WTC11 (cell line): ENCODE results near the gene ZMYND8.
"Not testable (repeated sequence)": the region's sequence is repeated elsewhere in the genome, so short reads cannot be mapped to it uniquely, and the experiment has no call there.

ENCODE experiments used
- CBFB ChIP-seq: sonication (generic); formaldehyde crosslinking; IDR thresholded peaks from 2 replicates; pipeline ENCODE4 v1.8.1; 2022; ENCODE audit warnings: mild to moderate bottlenecking, low read depth, missing genetic modification reagents
- CREM ChIP-seq: sonication (generic); formaldehyde crosslinking; IDR thresholded peaks from 2 replicates; pipeline ENCODE4 v1.8.1; 2022; ENCODE audit warnings: mild to moderate bottlenecking, missing genetic modification reagents, moderate library complexity
- ETV6 ChIP-seq: sonication (generic); formaldehyde crosslinking; IDR thresholded peaks from 2 replicates; pipeline ENCODE4 v1.8.1; 2022; ENCODE audit warnings: mild to moderate bottlenecking, missing genetic modification reagents
- JUN ChIP-seq: sonication (generic); formaldehyde crosslinking; IDR thresholded peaks from 2 replicates; pipeline ENCODE4 v1.8.0; 2023; ENCODE audit warnings: mild to moderate bottlenecking, missing genetic modification reagents
- NR1H2 ChIP-seq: sonication (generic); formaldehyde crosslinking; IDR thresholded peaks from 2 replicates; pipeline ENCODE4 v1.9.0; 2021; ENCODE audit warnings: mild to moderate bottlenecking, moderate library complexity, missing genetic modification reagents
- ZNF121 ChIP-seq: sonication (generic); formaldehyde crosslinking; IDR thresholded peaks from 2 replicates; pipeline ENCODE4 v1.8.0; 2023; ENCODE audit warnings: missing genetic modification reagents
- TF ChIP-seq, protein P1 (sequence below): fragments of 200-600 bp; IDR thresholded peaks from 2 replicates; pipeline ENCODE4 v1.8.0; 2022; ENCODE audit warnings: antibody characterized with exemption
- TF ChIP-seq, protein P2 (sequence below): sonication (generic); formaldehyde crosslinking; IDR thresholded peaks from 2 replicates; pipeline ENCODE4 v1.8.1; 2022; ENCODE audit warnings: mild to moderate bottlenecking, moderate library complexity, missing genetic modification reagents
- TF ChIP-seq, protein P3 (sequence below): sonication (generic); formaldehyde crosslinking; IDR thresholded peaks from 2 replicates; pipeline ENCODE4 v1.8.1; 2023; ENCODE audit warnings: mild to moderate bottlenecking, missing genetic modification reagents
- TF ChIP-seq, protein P4 (sequence below): sonication (generic); formaldehyde crosslinking; IDR thresholded peaks from 2 replicates; pipeline ENCODE4 v1.8.1; 2022; ENCODE audit warnings: low read depth, missing genetic modification reagents, borderline replicate concordance

DNA sequence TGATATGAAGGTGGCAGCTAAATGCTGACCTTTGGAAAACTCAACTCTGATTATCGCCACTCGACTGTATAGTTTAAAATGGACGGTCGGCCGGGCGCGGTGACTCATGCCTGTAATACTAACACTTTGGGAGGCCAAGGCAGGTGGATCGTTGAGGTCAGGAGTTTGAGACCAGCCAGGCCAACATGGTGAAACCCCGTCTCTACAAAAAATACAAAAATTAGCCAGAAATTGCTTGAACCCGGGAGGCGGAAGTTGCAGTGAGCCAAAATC lies 151.7 kb downstream of the ZMYND8 start:
- TF ChIP-seq NR1H2 (CRISPR knock-in tag); CBFB; ZNF121 (CRISPR knock-in tag); CREM (CRISPR knock-in tag); ETV6 (CRISPR knock-in tag); JUN: not testable (repeated sequence)
- TF ChIP-seq, protein P1, sequence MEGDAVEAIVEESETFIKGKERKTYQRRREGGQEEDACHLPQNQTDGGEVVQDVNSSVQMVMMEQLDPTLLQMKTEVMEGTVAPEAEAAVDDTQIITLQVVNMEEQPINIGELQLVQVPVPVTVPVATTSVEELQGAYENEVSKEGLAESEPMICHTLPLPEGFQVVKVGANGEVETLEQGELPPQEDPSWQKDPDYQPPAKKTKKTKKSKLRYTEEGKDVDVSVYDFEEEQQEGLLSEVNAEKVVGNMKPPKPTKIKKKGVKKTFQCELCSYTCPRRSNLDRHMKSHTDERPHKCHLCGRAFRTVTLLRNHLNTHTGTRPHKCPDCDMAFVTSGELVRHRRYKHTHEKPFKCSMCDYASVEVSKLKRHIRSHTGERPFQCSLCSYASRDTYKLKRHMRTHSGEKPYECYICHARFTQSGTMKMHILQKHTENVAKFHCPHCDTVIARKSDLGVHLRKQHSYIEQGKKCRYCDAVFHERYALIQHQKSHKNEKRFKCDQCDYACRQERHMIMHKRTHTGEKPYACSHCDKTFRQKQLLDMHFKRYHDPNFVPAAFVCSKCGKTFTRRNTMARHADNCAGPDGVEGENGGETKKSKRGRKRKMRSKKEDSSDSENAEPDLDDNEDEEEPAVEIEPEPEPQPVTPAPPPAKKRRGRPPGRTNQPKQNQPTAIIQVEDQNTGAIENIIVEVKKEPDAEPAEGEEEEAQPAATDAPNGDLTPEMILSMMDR: not testable (repeated sequence)
- TF ChIP-seq, protein P2, sequence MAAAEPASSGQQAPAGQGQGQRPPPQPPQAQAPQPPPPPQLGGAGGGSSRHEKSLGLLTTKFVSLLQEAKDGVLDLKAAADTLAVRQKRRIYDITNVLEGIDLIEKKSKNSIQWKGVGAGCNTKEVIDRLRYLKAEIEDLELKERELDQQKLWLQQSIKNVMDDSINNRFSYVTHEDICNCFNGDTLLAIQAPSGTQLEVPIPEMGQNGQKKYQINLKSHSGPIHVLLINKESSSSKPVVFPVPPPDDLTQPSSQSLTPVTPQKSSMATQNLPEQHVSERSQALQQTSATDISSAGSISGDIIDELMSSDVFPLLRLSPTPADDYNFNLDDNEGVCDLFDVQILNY (CRISPR knock-in tag): not testable (repeated sequence)
- TF ChIP-seq, protein P3, sequence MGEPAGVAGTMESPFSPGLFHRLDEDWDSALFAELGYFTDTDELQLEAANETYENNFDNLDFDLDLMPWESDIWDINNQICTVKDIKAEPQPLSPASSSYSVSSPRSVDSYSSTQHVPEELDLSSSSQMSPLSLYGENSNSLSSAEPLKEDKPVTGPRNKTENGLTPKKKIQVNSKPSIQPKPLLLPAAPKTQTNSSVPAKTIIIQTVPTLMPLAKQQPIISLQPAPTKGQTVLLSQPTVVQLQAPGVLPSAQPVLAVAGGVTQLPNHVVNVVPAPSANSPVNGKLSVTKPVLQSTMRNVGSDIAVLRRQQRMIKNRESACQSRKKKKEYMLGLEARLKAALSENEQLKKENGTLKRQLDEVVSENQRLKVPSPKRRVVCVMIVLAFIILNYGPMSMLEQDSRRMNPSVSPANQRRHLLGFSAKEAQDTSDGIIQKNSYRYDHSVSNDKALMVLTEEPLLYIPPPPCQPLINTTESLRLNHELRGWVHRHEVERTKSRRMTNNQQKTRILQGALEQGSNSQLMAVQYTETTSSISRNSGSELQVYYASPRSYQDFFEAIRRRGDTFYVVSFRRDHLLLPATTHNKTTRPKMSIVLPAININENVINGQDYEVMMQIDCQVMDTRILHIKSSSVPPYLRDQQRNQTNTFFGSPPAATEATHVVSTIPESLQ: not testable (repeated sequence)
- TF ChIP-seq, protein P4, sequence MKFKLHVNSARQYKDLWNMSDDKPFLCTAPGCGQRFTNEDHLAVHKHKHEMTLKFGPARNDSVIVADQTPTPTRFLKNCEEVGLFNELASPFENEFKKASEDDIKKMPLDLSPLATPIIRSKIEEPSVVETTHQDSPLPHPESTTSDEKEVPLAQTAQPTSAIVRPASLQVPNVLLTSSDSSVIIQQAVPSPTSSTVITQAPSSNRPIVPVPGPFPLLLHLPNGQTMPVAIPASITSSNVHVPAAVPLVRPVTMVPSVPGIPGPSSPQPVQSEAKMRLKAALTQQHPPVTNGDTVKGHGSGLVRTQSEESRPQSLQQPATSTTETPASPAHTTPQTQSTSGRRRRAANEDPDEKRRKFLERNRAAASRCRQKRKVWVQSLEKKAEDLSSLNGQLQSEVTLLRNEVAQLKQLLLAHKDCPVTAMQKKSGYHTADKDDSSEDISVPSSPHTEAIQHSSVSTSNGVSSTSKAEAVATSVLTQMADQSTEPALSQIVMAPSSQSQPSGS: not testable (repeated sequence)
